OCI-LY3 (cell line): Measurements from ENCODE around the gene MLF2.

Experiments used
- EZH2phosphoT487 ChIP-seq: fragments of 200-600 bp; shearing (Covaris generic); IDR thresholded peaks from 2 replicates; pipeline ENCODE4 v1.6.1; 2018; ENCODE audit warnings: antibody characterized with exemption, mixed run types, low read depth
- TF ChIP-seq, protein P1 (sequence below): fragments of 200-600, 300-600 bp; sonication (generic); IDR thresholded peaks from 2 replicates; pipeline ENCODE4 v1.5.1; 2014; ENCODE audit warnings: antibody characterized with exemption, low read length, low read depth

DNA sequence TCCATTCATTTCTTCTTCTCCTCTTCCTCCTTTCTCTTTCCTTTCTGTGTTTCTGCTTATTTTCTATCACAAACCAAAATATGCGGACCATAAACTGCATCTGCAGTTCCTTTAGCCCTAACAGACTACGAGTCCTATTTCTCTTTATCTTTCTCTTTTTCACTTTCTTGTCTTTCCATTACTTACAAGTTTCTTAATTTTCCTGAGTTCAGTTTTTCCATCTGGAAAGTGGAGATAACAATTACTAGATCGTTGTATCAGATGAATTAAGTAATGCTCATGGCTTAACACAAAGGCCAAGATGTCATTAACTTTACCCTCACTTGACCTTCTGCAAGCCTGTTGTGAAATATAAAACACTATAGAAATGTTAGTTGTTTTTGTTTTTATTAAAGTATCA is 30.1 kb downstream of the MLF2 start:
- TF ChIP-seq, protein P1, sequence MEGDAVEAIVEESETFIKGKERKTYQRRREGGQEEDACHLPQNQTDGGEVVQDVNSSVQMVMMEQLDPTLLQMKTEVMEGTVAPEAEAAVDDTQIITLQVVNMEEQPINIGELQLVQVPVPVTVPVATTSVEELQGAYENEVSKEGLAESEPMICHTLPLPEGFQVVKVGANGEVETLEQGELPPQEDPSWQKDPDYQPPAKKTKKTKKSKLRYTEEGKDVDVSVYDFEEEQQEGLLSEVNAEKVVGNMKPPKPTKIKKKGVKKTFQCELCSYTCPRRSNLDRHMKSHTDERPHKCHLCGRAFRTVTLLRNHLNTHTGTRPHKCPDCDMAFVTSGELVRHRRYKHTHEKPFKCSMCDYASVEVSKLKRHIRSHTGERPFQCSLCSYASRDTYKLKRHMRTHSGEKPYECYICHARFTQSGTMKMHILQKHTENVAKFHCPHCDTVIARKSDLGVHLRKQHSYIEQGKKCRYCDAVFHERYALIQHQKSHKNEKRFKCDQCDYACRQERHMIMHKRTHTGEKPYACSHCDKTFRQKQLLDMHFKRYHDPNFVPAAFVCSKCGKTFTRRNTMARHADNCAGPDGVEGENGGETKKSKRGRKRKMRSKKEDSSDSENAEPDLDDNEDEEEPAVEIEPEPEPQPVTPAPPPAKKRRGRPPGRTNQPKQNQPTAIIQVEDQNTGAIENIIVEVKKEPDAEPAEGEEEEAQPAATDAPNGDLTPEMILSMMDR, result no peak
- no peak for TF ChIP-seq EZH2phosphoT487
